ENCODE measurements around the gene ASPA.

The ASPA gene

DNA sequence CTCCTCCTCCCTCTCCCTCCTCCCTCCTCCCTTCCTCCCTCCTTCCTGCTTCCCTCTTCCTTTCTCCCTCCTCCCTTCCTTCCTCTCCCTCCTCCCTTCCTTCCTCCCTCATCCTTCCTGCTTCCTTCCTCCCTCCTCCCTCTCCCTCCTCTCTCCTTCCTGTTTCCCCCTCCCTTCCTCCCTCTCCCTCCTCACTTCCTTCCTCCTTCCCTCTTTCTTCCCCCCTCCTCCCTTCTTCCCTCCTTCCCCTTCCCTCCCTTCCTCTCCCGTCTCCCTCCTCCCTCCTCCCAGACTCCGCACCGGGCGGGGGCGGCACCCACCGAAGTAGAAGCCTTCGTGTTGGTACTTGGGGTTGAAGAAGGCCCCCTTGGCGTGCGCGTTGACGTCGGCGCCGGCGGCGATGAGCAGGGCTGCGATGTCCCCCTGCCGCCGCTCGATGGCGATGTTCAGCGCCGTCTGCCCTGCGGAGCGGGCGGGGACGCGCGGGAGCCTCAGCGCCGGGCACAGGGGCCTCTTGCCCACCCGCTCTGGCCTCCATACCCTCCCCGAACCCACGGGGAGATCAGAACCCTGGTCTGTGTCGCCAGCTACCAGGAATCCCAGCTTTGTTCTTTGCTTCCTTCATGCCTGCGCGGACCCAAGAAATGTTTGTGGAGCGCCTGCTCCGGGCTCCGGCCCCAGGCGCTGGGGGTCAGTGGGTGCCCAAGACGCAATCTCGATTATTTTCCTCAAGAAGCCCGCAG is 59.6 kb downstream of the ASPA start:
- peak; percentile 78 for DNase-seq

DNA sequence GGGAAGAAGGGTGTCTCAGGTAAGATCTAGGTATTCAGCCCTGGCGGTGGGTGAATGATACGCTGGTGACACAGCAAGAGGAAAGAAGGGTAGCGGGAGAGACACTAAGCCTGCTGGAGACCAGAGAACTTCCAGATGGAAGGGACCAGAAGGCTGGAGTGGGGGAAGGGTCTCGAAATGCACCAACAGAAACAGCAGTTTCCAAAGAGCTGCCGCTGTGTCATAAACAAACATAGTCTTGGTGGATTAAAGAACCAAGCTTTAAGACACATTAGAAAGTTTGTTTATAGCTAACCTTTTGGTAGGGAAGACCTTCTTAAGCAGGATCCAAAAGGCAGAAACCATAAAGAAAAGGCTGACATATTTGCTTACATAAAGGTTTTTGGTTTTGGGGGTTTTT is 60.9 kb downstream of the ASPA start:
- no peak for DNase-seq

DNA sequence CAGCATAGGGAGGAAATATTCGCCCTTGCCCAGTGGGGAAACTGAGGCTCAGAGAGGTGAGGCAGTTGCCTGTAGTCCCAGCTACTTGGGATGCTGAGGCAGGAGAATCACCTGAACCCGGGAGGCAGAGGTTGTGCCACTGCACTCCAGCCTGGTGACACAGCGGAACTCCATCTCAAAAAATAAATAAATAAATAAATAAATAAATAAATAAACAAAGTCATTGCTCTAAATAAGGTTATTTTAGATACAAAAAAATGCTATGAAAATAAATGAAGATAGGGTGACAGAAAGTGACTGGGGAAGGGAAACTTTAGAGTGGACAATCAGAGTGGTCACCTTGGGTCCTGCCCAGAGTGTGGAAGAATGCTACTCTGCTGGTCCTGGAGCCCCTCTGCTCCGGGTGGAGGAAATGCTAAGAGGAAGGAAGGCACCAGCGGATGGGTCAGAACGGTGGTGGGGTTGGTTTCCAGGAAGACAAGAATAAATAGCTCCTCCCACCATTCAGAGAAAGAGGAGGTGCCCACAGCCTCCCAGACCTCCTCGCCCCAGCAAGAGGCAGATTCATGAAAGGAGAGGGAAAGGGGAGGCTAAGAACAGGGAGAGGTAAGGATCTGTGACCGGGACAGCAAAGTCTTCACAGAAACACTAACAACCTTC is 64.2 kb downstream of the ASPA start:
- no peak for DNase-seq

DNA sequence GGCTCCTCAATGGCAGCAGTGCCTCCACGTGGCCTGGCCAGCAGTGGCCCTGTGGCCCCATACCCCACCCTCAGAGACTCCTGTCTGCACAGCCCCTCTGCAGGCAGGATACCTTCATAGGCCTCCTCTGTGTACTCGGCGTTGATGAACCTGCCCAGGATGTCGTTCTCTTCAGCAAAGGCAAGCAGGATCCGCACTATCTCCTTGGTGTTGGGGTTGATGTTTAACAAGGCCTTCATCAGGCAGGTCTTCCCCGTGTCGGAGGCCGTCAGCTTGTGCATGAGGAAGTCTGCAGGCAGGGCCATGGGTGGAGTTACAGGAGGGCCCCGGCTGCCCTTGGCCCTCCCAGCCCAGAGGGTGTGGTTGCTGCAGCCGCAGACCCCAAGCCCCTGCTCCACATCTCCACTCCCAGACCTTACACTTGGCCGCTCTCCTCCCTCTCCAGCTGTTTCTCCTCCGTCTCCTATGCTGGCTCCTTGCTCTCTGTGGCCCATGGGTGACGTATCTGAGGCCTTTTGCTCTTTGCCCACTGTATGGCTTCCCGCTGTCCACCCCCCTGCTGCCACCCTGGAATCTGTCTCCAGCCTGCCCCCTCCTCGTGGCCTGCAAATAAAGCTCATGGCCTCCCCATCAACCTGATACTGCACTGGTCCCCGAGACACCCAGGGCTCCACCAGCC is 66.8 kb downstream of the ASPA start:
- DNase-seq = no peak

DNA sequence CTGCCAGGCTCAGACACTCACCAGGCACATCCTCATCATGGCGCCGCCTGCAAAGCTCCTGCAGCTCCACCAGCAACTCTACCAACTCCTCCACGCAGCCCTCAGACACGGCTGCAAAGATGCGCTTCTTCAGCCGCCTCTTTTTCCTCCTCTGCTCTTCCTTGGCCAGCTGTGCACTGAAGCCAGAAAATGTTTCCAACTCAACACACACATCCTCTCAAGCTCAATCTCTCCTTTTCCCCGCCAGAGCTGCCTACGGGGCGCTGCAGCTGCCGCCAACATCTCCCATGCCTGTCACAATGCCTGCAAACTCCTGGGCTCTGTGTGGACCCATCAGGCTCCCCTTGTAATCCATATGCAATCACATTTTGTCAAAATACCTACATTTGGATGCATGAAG is 67.7 kb downstream of the ASPA start:
- DNase-seq = no peak

DNA sequence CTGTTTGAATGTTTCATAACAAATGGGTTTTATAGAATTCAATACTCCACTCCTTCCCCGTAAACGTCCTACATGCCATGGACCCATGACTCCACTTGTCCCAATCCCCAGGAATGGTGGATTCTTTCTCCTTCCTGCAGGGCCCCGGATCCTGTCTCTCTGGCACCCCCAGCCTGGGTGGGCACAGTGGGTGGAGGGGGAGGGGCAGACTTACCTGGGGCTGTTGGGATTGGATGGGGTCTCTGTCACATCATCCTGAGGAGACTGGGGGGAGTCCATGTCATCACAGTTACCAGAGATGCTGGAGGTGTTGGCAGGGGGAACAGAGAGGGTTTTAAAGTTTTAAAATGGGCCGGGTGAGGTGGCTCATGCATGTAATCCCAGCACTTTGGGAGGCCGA is 68.6 kb downstream of the ASPA start:
- no peak for DNase-seq

DNA sequence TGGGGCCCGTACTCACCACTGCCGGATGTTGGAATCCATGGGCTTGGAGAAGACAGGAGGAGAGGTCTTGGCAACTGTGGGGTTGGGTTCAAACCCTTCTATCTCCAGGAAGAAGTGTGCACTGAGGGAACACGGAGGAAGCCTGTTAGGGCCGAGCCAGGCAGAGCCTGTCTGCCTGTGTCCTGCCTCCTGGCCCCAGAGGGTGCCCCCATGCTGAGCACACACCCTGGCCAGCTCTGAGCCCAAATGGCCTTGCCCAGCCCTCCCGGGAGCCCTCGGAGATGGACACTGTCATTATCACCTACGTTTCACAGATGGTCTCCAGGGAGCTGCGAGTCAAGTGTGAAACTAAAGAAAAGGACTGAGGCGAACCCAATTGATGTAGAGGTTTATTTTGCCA is 69.4 kb downstream of the ASPA start:
- no peak for DNase-seq

DNA sequence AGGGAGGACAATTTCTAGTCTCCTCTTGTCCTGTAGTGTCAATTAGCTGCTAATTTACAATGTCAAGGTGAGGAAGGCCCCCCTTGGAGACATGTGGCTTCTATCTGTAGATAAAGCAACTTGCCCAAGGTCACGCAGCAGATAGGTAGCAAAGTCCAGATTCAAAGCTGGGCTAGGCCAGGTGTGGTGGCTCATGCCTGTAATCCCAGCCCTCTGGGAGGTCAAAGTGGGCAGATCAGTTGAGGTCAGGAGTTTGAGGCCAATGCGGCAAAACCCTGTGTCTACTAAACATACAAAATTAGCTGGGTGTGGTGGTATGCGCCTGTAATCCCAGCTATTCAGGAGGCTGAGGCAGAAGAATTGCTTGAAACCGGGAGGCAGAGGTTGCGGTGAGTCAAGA is 70.7 kb downstream of the ASPA start:
- DNase-seq = no peak

DNA sequence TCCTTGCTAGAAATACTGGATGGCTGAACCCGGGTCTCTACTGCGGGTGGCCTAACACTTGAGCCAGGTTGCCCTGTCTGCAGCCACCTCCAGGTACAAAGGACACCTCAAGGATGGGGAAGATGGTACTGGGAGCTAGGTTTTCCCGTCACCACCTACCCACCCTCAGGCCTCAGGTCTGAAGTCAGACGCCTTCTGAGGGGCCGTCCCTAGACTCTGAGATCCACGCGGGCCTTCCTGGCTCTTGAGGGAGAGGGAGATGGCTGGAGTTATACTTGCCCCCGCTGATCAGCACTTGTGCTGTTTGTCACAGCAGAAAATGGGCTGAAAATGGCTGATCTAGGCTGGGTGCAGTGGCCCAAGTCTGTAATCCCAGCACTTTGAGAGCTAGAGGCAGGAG is 71.2 kb downstream of the ASPA start:
- no peak for DNase-seq

DNA sequence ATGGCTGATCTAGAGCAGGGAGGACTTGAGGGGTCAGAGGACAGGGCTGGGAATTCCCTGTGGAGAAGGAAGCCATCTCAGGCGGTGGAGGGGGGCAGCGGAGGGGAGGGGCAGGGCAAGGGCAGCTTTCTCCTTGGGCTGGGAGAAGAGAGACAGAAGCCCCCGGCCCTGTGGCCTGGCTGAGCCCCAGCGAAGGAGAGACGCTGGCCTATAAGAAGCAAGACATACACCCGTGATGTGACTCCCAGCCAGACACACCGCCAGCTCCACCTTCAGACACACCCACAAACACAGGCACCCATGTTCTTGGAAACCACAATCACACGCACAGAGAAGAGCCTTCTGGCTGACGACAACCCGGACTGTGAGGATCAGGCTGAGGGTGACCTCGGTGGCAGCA is 71.8 kb downstream of the ASPA start:
- no peak for DNase-seq

DNA sequence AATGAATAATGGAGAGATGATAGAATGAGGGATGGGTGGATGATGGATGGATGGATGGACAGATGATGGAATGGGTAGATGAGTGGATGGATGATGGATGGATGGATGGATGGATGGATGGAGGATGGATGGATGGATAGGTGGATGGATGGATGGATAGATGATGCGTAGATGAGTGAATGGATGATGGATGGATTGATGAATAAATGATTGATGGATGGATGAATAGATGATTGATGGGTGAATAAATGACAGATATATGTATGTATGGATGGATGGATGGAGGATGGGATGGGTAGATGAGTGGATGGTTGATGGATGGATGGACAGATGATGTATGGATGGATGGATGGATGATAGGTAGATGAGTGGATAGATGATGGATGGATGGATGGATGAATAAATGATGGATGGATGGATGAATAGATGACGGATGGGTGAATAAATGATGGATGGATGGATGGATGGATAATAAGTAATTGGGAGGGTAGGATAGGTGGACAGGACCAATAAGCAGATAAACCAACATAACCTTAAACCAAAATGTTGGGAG is 73.9 kb downstream of the ASPA start:
- no peak for DNase-seq

DNA sequence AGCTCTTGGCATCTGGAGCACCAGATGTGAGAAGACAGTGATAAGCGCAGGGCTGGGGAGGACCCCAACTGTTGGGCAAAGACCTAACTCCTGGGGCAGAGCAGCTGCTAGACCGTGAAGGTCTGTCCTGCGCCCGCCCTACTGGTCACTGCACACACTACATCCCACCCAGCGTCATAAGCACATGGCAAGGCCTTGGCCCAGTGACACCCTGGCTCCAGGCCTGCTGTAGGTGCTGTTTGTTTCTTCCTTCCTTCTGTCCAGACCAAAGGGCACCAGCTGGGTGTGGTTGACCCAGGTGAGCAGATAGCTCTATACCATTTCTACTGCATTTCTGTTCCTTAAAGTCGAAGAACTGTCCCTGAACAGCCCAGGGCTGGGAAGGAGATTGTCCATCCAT is 75.4 kb downstream of the ASPA start:
- DNase-seq = no peak

DNA sequence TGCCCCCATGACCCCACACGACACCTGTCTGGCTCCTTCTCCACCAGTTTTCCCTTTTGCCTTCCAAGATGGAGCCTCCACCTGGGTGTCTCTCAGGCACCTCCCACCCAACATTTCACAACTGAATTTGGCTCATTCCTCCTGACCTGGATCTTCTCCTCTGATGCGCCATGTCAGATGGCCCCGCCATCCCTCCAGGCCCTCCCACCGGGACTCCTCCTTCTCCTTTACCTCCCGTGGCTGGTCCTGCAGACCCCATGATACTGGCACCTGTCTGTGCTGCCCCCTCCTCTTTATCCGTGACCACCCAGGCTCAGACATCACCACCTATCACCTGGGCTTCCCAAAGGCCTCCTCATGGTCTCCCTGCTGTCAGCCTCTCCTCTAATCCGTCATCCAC is 77.1 kb downstream of the ASPA start:
- no peak for DNase-seq

All from activated CD8-positive, alpha-beta memory T cell treated with anti-CD3 and anti-CD28 coated beads for 24 hours (primary cell).